DND-41 (cell line): Measurements from ENCODE around the gene SLC6A18.

Source experiments
- CTCF ChIP-seq: IDR thresholded peaks from 2 replicates; pipeline ENCODE4 v1.5.1; 2012; ENCODE audit warnings: borderline replicate concordance, low read length, moderate library complexity, mild to moderate bottlenecking; ENCODE audit not compliant: poor library complexity, severe bottlenecking; ENCODE audit errors: extremely low read depth
- EZH2 ChIP-seq: IDR thresholded peaks from 3 replicates; pipeline ENCODE4 v1.6.1; 2012; ENCODE audit warnings: borderline replicate concordance, low read depth, mild to moderate bottlenecking, moderate library complexity, low read length, inconsistent platforms; ENCODE audit not compliant: severe bottlenecking

GRCh38 chr5:1186351-1187233 is 38.6 kb upstream of the SLC6A18 start:
- TF ChIP-seq CTCF (no peak), EZH2 (no peak)
